Psoas muscle (tissue), 8 donors: ENCODE results near the gene LRRC8B. TPM values are rescaled to one million over a fixed set of nuclear protein-coding genes. Genes with fewer than 3 reads are reported as not detected.

Source experiments
- ATAC-seq, 4 donors: fragments of 200-7000 bp; cut with Tn5 transposase; one replicate each; pipeline ENCODE4 v1.9.1; 2020; ENCODE audit warnings: moderate library complexity in 3 of 4, mild to moderate bottlenecking in 2 of 4
- DNase-seq, 2 donors: peaks; one replicate each; pipeline ENCODE4 v3.0.0-alpha.2; 2020
- H3K27ac ChIP-seq: fragments of 200-600 bp; one replicate; pipeline ENCODE4 v1.8.0; 2022
- H3K27me3 ChIP-seq, 3 donors: fragments of 200-600 bp in 1 of 3; one replicate each; pipeline versions ENCODE4 v1.6.1 to v1.8.0; 2013 to 2022; ENCODE audit warnings: low read length in 2 of 3, mild to moderate bottlenecking in 2 of 3, moderate library complexity in 1 of 3; ENCODE audit not compliant: insufficient read depth in 3 of 3
- H3K36me3 ChIP-seq, 2 donors: fragments of 200-600 bp in 1 of 2; one replicate each; pipeline versions ENCODE4 v1.6.1 to v1.8.0; 2013 to 2022; ENCODE audit warnings: low read depth in 1 of 2, mild to moderate bottlenecking in 1 of 2, moderate library complexity in 1 of 2; ENCODE audit not compliant: insufficient read depth in 1 of 2
- H3K4me1 ChIP-seq: fragments of 200-600 bp; one replicate; pipeline ENCODE4 v1.8.0; 2022
- H3K4me3 ChIP-seq: fragments of 200-600 bp; one replicate; pipeline ENCODE4 v1.8.0; 2022; ENCODE audit warnings: mild to moderate bottlenecking
- H3K9me3 ChIP-seq: fragments of 200-600 bp; one replicate; pipeline ENCODE4 v1.8.0; 2022
- WGBS, 3 donors: extraction: QIAGEN DNeasy Blood & Tissue Kit; methylation state at CpG; one replicate each; pipeline versions ENCODE4 v1.1.6 to v1.1.7; 2013; 5-methylcytosine and 5-hydroxymethylcytosine counted together
- intact Hi-C, 2 donors: fragments of 100-400 bp; cut with DNase I; formaldehyde crosslinking; loops; one replicate each; pipeline versions ENCODE4 v1.11.0 to v1.14.2; 2022
- polyA plus RNA-seq, 3 donors: library from polyadenylated mRNA; stranded (reverse); fragments of 200-250 nt; gene quantifications; one replicate each; pipeline ENCODE4 v1.2.3, GENCODE V29; 2013
- total RNA-seq, 4 donors: library from RNA; stranded (reverse); fragmentation: NEBNext Ultra II Directional in 2 of 4; extraction: Animal tissue kit (Norgen Biotek cat#: 25700) in 2 of 4; gene quantifications; one replicate each; pipeline versions ENCODE4 v1.2.1 to v1.2.4, GENCODE V29; 2021 to 2023
- TF ChIP-seq, protein P1 (sequence below): fragments of 200-600 bp; IDR thresholded peaks from one replicate; pipeline ENCODE4 v1.8.0; 2022; ENCODE audit warnings: antibody characterized with exemption
- donor health status: healthy with polysubstance abuse.
- donor health status: DM: no; HTN: no; CAD: no; lungs with moderate emphysema.
- donor health status: Bipolar disorder and iron deficiency.
- donor health status: healthy.
- donor health status: DM: yes; HTN: yes; CAD: no.
- donor health status: DM: no; HTN: no; CAD: no.
- donor health status: DM: no; HTN: no; CAD: no.
- donor health status: DM: yes; HTN: yes; CAD: no.

The LRRC8B gene
- total and polyA plus RNA-seq, 7 donors, result 2.7 to 21.6 (median 10.3) TPM

DNA sequence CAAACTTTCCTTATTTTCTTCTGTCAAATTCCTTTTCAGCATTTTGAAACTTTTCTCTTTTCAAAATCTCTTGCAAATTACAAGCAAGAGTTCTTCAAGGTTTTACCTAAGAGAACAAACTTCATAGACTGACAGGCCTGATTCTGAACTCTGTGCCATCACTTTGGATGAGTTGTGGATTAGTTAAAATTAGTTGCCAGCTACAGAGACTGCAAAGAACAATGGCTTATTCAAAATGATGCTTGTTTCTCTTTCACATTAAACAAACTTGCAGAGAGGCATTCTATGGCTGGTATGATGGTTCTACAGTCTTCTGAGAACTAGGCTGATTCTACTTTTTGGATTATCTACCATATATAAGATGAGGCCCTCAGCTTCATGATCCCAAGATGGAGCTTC, 3.8 kb downstream of the LRRC8B start:
- Histone ChIP-seq H3K9me3 (no peaks in the 10 kb centered on the region), H3K4me3 (no peak overlapping the region), H3K36me3 (peaks cover 0 to 11% of the 10 kb centered on the region in 2 donors), H3K27ac (peak overlapping the region; percentile 11), H3K4me1 (peaks cover 37% of the 10 kb centered on the region), H3K27me3 (no peaks in the 10 kb centered on the region)
- intact Hi-C loops, result loop anchor here in 1 of 2 donors (10.0 kb wide), 1 partner anchor 46 kb away; no protein-coding TSS in a partner anchor
- DNase-seq (no peak), ATAC-seq (no peak)
- TF ChIP-seq, protein P1, sequence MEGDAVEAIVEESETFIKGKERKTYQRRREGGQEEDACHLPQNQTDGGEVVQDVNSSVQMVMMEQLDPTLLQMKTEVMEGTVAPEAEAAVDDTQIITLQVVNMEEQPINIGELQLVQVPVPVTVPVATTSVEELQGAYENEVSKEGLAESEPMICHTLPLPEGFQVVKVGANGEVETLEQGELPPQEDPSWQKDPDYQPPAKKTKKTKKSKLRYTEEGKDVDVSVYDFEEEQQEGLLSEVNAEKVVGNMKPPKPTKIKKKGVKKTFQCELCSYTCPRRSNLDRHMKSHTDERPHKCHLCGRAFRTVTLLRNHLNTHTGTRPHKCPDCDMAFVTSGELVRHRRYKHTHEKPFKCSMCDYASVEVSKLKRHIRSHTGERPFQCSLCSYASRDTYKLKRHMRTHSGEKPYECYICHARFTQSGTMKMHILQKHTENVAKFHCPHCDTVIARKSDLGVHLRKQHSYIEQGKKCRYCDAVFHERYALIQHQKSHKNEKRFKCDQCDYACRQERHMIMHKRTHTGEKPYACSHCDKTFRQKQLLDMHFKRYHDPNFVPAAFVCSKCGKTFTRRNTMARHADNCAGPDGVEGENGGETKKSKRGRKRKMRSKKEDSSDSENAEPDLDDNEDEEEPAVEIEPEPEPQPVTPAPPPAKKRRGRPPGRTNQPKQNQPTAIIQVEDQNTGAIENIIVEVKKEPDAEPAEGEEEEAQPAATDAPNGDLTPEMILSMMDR, result no peak

DNA sequence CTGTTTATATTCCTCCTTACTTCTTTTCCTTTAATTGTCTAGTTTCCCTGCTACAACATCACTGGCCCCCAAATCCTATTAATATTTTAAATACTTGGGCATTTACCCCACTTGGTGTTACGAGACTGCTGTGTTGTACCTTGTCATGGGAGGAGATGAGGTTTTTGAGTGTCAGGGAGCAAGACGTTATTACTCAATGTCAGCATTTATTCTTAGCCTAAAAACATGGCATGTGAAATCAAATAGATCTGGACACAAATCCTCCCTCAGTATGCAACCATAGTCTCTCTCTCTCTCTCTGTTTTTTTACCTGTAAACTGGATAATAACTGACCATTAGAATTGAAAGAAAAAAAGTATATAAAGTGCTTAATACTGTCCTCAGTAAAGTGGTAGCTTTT, 4.6 kb downstream of the LRRC8B start:
- H3K9me3 ChIP-seq, result no peaks in the 10 kb centered on the region
- TF ChIP-seq, protein P1, result no peak
- H3K4me3 ChIP-seq, result no peak overlapping the region
- WGBS, 3 donors, result 38 to 72% (median 43%) methylated on average over 2 of the region's 2 CpGs
- H3K4me1 ChIP-seq, result peaks cover 34% of the 10 kb centered on the region
- H3K27ac ChIP-seq, result peak overlapping the region; percentile 11
- DNase-seq (no peak), ATAC-seq (no peak)
- no peaks in the 10 kb centered on the region for H3K27me3 ChIP-seq
- peaks cover 0 to 11% of the 10 kb centered on the region in 2 donors for H3K36me3 ChIP-seq
- intact Hi-C loops, result loop anchor here in 1 of 2 donors (10.0 kb wide), 1 partner anchor 46 kb away; no protein-coding TSS in a partner anchor

DNA sequence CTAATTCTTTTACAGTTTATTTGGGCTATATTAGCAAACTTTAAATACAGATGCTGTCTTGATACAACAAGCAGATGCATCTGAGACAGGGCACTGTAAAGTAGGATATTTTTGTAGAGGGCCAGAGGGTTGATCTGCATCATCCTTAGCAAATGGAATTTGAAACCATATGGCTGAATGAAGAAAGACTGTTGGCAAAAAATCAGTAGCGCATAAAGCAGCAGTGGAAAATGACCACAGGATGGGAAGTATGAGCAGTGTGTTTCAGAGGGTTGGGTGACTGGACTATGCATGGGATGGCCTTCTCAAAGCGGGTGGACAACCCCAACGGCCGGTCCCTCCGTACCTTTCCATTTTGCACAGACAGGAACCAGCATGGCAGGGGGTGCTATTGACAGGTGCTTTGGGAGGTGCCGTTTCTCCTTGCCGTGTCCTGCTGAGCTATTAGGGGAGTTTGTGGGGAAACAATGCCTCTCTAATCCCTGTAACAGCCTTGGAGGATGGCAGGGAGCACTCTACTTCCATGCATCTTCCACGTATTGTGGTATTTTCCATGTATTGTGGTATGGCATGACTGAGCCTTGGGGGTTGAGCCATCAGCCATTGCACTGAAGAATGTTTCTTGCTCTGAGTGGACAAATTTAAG, 5.9 kb downstream of the LRRC8B start:
- Histone ChIP-seq H3K27me3 (no peaks in the 10 kb centered on the region), H3K4me1 (peaks cover 34% of the 10 kb centered on the region), H3K27ac (no peak overlapping the region), H3K4me3 (no peak overlapping the region), H3K9me3 (no peaks in the 10 kb centered on the region), H3K36me3 (peaks cover 0 to 11% of the 10 kb centered on the region in 2 donors)
- DNase-seq, result no peak
- WGBS, 3 donors, result 68 to 83% (median 76%) methylated on average over 8 of the region's 8 CpGs
- TF ChIP-seq, protein P1, result no peak
- ATAC-seq, result peak in 1 of 4 donors; percentile 43
- intact Hi-C loops, result loop anchor here (1.0 to 10.0 kb wide), 2 partner anchors 37 to 64 kb away; no protein-coding TSS in a partner anchor

DNA sequence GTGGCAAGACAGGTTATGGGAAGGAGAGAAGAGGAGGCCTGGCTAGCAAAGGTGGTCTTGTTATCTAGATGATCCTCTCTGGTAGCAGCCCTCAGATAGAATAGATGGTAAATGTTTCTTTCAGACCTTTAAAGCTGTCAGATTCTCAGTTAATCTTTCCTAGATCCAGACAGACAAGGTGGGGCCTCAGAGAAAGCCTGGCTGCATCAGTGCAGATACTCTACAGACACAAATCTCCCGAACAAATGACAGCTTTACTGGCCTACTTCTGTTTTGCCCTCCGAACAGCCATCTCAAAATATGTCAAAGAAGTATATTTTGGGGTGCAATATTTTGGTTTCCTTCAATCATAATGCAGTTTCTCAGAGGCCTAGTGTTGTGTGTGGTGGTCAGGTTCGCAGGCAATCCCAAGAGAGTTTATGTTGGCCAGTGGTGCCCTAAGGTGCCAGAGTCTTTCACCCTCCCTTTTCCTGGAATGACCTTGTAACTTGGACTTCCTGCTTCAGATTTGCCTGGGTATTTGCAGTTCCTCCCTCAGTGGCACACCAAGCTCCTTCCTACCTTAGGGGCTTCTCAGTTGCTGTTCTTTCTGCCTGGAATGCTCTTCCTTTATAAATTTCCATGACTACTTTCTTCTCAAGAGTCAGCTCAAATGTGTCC, 7.0 kb downstream of the LRRC8B start:
- TF ChIP-seq, protein P1, result no peak
- WGBS, 3 donors, result 91 to 94% (median 93%) methylated on average over 3 of the region's 3 CpGs
- intact Hi-C loops, result loop anchor here (1.0 to 10.0 kb wide), 2 partner anchors 36 to 63 kb away; no protein-coding TSS in a partner anchor

More for the DNA sequence above, 7.0 kb downstream of the LRRC8B start:
- Histone ChIP-seq H3K4me3 (no peak overlapping the region), H3K27ac (no peak overlapping the region), H3K9me3 (no peaks in the 10 kb centered on the region), H3K27me3 (no peaks in the 10 kb centered on the region), H3K36me3 (peaks cover 0 to 11% of the 10 kb centered on the region in 2 donors), H3K4me1 (peaks cover 25% of the 10 kb centered on the region)
- no peak for DNase-seq
- no peak for ATAC-seq
